B cell (primary cell): ENCODE data around the gene TRIM41. TPM values are rescaled to one million over a fixed set of nuclear protein-coding genes. Genes with fewer than 3 reads are reported as not detected.

Experiments used
- ATAC-seq: fragments of 200-7000 bp; cut with Tn5 transposase; one replicate; pipeline ENCODE4 v1.10.0; 2021; ENCODE audit warnings: low read depth, mild to moderate bottlenecking, moderate number of reproducible peaks, moderate library complexity
- CTCF ChIA-PET: fragments of 350-600 bp; sonication (Branson Sonifier 250); formaldehyde crosslinking; loops from one replicate; lab custom pipeline; 2021; ENCODE audit warnings: antibody characterized with exemption, inconsistent platforms; lab: Charles Lee
- POLR2A ChIA-PET: fragments of 350-600 bp; sonication (Branson Sonifier 250); formaldehyde crosslinking; loops from one replicate; lab custom pipeline; 2021; ENCODE audit warnings: antibody characterized with exemption; lab: Charles Lee
- DNase-seq: peaks from one replicate; pipeline ENCODE4 v3.0.0; 2013
- H2AFZ ChIP-seq: 2 replicates; pipeline ENCODE4 v1.6.1; 2012; ENCODE audit warnings: mild to moderate bottlenecking, low read depth, low read length; ENCODE audit not compliant: insufficient read depth, poor library complexity, severe bottlenecking
- H3K27ac ChIP-seq, 2 donors: 1 replicate in 1 of 2; 2 replicates in 1 of 2; pipeline ENCODE4 v1.5.1; 2012 to 2013; ENCODE audit warnings: low read length in 2 of 2, mild to moderate bottlenecking in 2 of 2, moderate library complexity in 1 of 2
- H3K27me3 ChIP-seq, 4 experiments: fragments of 200-600 bp in 1 of 4; sonication (generic) in 1 of 4; replicated peaks in 1 of 4; 1 replicate in 2 of 4; 2 replicates in 2 of 4; pipeline versions ENCODE4 v1.6.1 to v1.7.0; 2013 to 2016; ENCODE audit warnings: low read length in 3 of 4, mild to moderate bottlenecking in 2 of 4, mixed read lengths in 1 of 4, moderate library complexity in 1 of 4; ENCODE audit not compliant: insufficient read depth in 4 of 4, control insufficient read depth in 3 of 4; ENCODE audit errors: control extremely low read depth in 1 of 4
- H3K36me3 ChIP-seq, 2 experiments: replicated peaks in 1 of 2; 1 replicate in 1 of 2; 2 replicates in 1 of 2; pipeline versions ENCODE4 v1.6.1 to v1.7.1; 2013; ENCODE audit warnings: low read length in 1 of 2; ENCODE audit not compliant: insufficient read depth in 2 of 2, control insufficient read depth in 1 of 2; ENCODE audit errors: control extremely low read depth in 1 of 2, extremely low read depth in 1 of 2
- H3K4me1 ChIP-seq, 2 donors: fragments of 200-600 bp in 1 of 2; sonication (generic) in 1 of 2; 1 replicate in 1 of 2; 2 replicates in 1 of 2; pipeline versions ENCODE4 v1.5.1 to v1.6.1; 2013 to 2017; ENCODE audit warnings: low read length in 2 of 2; ENCODE audit not compliant: control insufficient read depth in 2 of 2, insufficient read depth in 2 of 2
- H3K4me2 ChIP-seq: replicated peaks from 2 replicates; pipeline ENCODE3; 2012; ENCODE audit warnings: mild to moderate bottlenecking, low read depth, low read length; ENCODE audit not compliant: poor library complexity, severe bottlenecking
- H3K4me3 ChIP-seq, 5 experiments: fragments of 200-600 bp in 1 of 5; sonication (generic) in 1 of 5; 1 replicate in 3 of 5; 2 replicates in 2 of 5; pipeline versions ENCODE4 v1.5.1 to v1.7.0; 2011 to 2016; ENCODE audit warnings: low read length in 4 of 5, mild to moderate bottlenecking in 4 of 5, low read depth in 2 of 5, control low read depth in 1 of 5, moderate library complexity in 1 of 5; ENCODE audit not compliant: insufficient read depth in 1 of 5; ENCODE audit errors: control extremely low read depth in 1 of 5, extremely low read depth in 1 of 5
- H3K79me2 ChIP-seq: fragments of 200-600 bp; sonication (generic); one replicate; pipeline ENCODE4 v1.6.0; 2016; ENCODE audit warnings: low read length; ENCODE audit not compliant: control insufficient read depth, insufficient read depth
- H3K9ac ChIP-seq: fragments of 200-600 bp; sonication (generic); 2 replicates; pipeline ENCODE4 v1.6.1; 2017; ENCODE audit warnings: mild to moderate bottlenecking, low read length, moderate library complexity
- H3K9me3 ChIP-seq, 3 donors: one replicate each; pipeline versions ENCODE4 v1.6.1 to v1.7.1; 2013; ENCODE audit warnings: low read length in 2 of 3; ENCODE audit not compliant: control insufficient read depth in 2 of 3, insufficient read depth in 1 of 3; ENCODE audit errors: control extremely low read depth in 1 of 3
- H4K20me1 ChIP-seq: 2 replicates; pipeline ENCODE4 v1.6.0; 2012; ENCODE audit warnings: mild to moderate bottlenecking, low read length; ENCODE audit not compliant: insufficient read depth, control insufficient read depth, poor library complexity, severe bottlenecking
- H3K27ac Mint-ChIP-seq: one replicate; pipeline ENCODE4 v1.8.0; 2021; ENCODE audit warnings: mixed read lengths
- H3K27me3 Mint-ChIP-seq: one replicate; pipeline ENCODE4 v1.8.0; 2021; ENCODE audit warnings: mixed read lengths
- H3K4me1 Mint-ChIP-seq: one replicate; pipeline ENCODE4 v1.8.0; 2021; ENCODE audit warnings: mixed read lengths
- H3K4me3 Mint-ChIP-seq: one replicate; pipeline ENCODE4 v1.8.0; 2021; ENCODE audit warnings: mixed read lengths
- H3K9me3 Mint-ChIP-seq: one replicate; pipeline ENCODE4 v1.8.0; 2022; ENCODE audit warnings: mixed read lengths; ENCODE audit not compliant: insufficient read depth
- EZH2 ChIP-seq: IDR thresholded peaks from 2 replicates; pipeline ENCODE4 v1.6.1; 2012; ENCODE audit warnings: borderline replicate concordance, low read depth, mild to moderate bottlenecking, moderate library complexity, low read length; ENCODE audit not compliant: insufficient read depth, poor library complexity, severe bottlenecking
- WGBS: methylation state at CpG from one replicate; pipeline ENCODE4 v1.1.5; 2013; ENCODE audit warnings: missing lambda C conversion rate; ENCODE audit not compliant: insufficient coverage; 5-methylcytosine and 5-hydroxymethylcytosine counted together
- intact Hi-C: fragments of 100-400 bp; cut with micrococcal nuclease; formaldehyde crosslinking; loops from one replicate; pipeline ENCODE4 v1.10.0; 2022
- polyA plus RNA-seq: library from polyadenylated mRNA; depleted of rRNA; stranded (reverse); fragments of >200 nt; gene quantifications from 2 replicates; pipeline ENCODE4 v1.2.3, GENCODE V29; 2012
- total RNA-seq, 2 donors: library from RNA; stranded (reverse); fragments of 120-200 nt in 1 of 2; gene quantifications; 1 replicate in 1 of 2; 2 replicates in 1 of 2; pipeline versions ENCODE4 v1.2.3 to v1.2.4, GENCODE V29; 2013 to 2022
- TF ChIP-seq, protein P1 (sequence below): fragments of 200-600 bp; IDR thresholded peaks from one replicate; pipeline ENCODE4 v1.8.0; 2022; ENCODE audit warnings: antibody characterized with exemption, mild to moderate bottlenecking

TRIM41 gene
- total and polyA plus RNA-seq, 2 donors (not counting 1 experiment from before 2014, with no cell fraction given) = 28.4 to 44.3 TPM

DNA sequence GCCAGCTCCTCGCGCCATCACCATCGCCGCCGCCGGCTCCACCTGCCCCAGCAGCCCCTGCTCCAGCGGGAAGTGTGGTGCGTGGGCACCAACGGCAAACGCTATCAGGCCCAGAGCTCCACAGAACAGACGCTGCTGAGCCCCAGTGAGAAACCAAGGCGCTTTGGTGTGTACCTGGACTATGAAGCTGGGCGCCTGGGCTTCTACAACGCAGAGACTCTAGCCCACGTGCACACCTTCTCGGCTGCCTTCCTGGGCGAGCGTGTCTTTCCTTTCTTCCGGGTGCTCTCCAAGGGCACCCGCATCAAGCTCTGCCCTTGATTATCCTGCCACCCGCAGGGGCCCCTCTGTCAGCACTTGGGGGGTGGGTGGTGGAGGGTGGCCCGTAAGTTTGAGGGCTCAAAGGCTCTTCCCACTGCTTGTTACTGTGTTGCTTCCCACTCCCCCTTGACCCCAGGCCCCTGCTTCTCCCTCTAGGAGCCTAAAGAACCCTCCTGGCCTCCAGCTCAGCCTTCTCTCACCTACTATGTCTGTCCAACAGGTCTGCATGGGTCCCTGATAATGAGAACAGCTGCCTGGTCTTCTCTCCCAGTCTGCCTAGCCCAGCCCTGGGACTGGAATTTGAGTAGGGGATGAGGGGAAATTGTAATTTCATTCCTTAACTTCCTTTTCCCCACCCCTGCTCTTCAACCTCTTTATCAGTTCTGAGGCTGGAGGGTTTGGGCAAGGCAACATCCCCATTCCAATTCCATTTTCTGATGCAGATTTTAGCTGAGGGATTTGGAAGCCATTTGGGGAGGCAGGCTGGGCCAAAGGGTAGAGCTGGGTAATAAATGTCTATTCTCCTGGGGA lies 11.6 kb downstream of the TRIM41 start:
- H3K4me1 Mint-ChIP-seq = peaks cover 11% of the 10 kb centered on the region
- no peaks in the 10 kb centered on the region for H3K4me1 ChIP-seq
- no peaks in the 10 kb centered on the region for H3K27me3 ChIP-seq
- POLR2A ChIA-PET = interaction anchor here (1.5 kb wide), 1 partner anchor 9 kb away, joined by 3 read pairs; the partner anchor contains the start of gene RACK1
- H3K9me3 Mint-ChIP-seq = no peaks in the 10 kb centered on the region
- H2AFZ ChIP-seq = no peak overlapping the region
- CTCF ChIA-PET = interaction anchor here (1.0 to 1.1 kb wide), 3 partner anchors 12 to 50 kb away, joined by 3 read pairs; no protein-coding TSS in a partner anchor
- peaks cover 9% of the 10 kb centered on the region for H3K79me2 ChIP-seq
- intact Hi-C loops = no loop called here
- no peak overlapping the region for H3K9ac ChIP-seq
- no peak overlapping the region for H3K4me2 ChIP-seq
- no peak overlapping the region for H3K4me3 ChIP-seq
- no peaks in the 10 kb centered on the region for H3K27me3 Mint-ChIP-seq
- no peak overlapping the region for H3K27ac Mint-ChIP-seq
- ATAC-seq (no peak), DNase-seq (no peak)
- TF ChIP-seq, protein P1, sequence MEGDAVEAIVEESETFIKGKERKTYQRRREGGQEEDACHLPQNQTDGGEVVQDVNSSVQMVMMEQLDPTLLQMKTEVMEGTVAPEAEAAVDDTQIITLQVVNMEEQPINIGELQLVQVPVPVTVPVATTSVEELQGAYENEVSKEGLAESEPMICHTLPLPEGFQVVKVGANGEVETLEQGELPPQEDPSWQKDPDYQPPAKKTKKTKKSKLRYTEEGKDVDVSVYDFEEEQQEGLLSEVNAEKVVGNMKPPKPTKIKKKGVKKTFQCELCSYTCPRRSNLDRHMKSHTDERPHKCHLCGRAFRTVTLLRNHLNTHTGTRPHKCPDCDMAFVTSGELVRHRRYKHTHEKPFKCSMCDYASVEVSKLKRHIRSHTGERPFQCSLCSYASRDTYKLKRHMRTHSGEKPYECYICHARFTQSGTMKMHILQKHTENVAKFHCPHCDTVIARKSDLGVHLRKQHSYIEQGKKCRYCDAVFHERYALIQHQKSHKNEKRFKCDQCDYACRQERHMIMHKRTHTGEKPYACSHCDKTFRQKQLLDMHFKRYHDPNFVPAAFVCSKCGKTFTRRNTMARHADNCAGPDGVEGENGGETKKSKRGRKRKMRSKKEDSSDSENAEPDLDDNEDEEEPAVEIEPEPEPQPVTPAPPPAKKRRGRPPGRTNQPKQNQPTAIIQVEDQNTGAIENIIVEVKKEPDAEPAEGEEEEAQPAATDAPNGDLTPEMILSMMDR = no peak
- no peak for TF ChIP-seq EZH2
- no peaks in the 10 kb centered on the region for H3K9me3 ChIP-seq
- H3K36me3 ChIP-seq = peaks cover 11 to 87% of the 10 kb centered on the region in 2 experiments
- H3K4me3 Mint-ChIP-seq = no peak overlapping the region
- 87% methylated on average over 18 of the region's 22 CpGs for WGBS
- peaks cover 39% of the 10 kb centered on the region for H4K20me1 ChIP-seq
- H3K27ac ChIP-seq = no peak overlapping the region

DNA sequence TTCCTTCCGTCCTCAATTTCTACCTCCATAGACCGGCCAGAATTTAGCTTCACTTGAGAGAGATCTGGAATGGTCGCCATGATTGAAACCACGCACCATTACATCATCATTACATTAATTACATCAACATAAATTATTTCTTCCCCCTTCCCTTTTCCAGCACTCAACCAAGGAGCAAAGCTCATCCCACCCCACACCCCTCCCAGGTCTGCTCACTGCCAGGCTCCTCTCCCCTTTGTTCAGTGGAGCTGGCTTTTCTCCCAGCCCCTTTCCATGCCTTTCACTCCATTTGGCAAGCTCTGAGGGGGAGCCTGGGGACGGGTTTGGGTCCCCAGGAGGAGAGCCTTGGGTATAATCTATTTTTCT lies 12.2 kb downstream of the TRIM41 start:
- Histone ChIP-seq H3K79me2 (peaks cover 7% of the 10 kb centered on the region), H3K27me3 (no peaks in the 10 kb centered on the region), H3K4me2 (no peak overlapping the region), H3K4me1 (no peaks in the 10 kb centered on the region), H3K36me3 (peaks cover 11 to 93% of the 10 kb centered on the region in 2 experiments), H4K20me1 (peaks cover 41% of the 10 kb centered on the region), H3K4me3 (no peak overlapping the region), H3K9me3 (no peaks in the 10 kb centered on the region), H3K9ac (no peak overlapping the region), H2AFZ (no peak overlapping the region), H3K27ac (no peak overlapping the region)
- intact Hi-C loops = no loop called here
- Mint-ChIP-seq H3K27me3 (no peaks in the 10 kb centered on the region), H3K4me1 (peaks cover 9% of the 10 kb centered on the region), H3K9me3 (no peaks in the 10 kb centered on the region), H3K27ac (no peak overlapping the region), H3K4me3 (no peak overlapping the region)
- WGBS = 86% methylated on average over 5 of the region's 5 CpGs
- TF ChIP-seq, protein P1 = no peak
- no peak for TF ChIP-seq EZH2
- DNase-seq (no peak), ATAC-seq (no peak)
- ChIA-PET POLR2A (interaction anchor here (1.5 kb wide), 1 partner anchor 8 kb away, joined by 3 read pairs; the partner anchor contains the start of gene RACK1), CTCF (interaction anchor here (1.0 to 1.1 kb wide), 3 partner anchors 13 to 51 kb away, joined by 3 read pairs; no protein-coding TSS in a partner anchor)
